GM20000 (cell line): ENCODE measurements around the gene GPATCH11.

Source experiments
- DNase-seq: peaks from one replicate; pipeline ENCODE4 v3.0.0; 2012; ENCODE audit warnings: low spot score
- CTCF ChIP-seq: IDR thresholded peaks from 2 replicates; pipeline ENCODE4 v1.5.1; 2012; ENCODE audit warnings: mild to moderate bottlenecking, control low read depth; ENCODE audit errors: extremely low read depth, missing control alignments

The GPATCH11 gene

GRCh38 chr2:37061013-37061711, 23.2 kb upstream of the GPATCH11 start:
- TF ChIP-seq CTCF: no peak
- no peak for DNase-seq

- no peak for TF ChIP-seq CTCF
- DNase-seq: no peak
Measured at GRCh38 chr2:37061776-37062175, 22.5 kb upstream of the GPATCH11 start.

- no peak for TF ChIP-seq CTCF
Measured at GRCh38 chr2:37068686-37069085, 15.6 kb upstream of the GPATCH11 start.

GRCh38 chr2:37070931-37071330, 13.4 kb upstream of the GPATCH11 start:
- no peak for TF ChIP-seq CTCF
- no peak for DNase-seq

More at GRCh38 chr2:37068686-37069085, 15.6 kb upstream of the GPATCH11 start:
- no peak for DNase-seq

GRCh38 chr2:37080266-37080665, 4.1 kb upstream of the GPATCH11 start:
- DNase-seq: no peak
- TF ChIP-seq CTCF: no peak

- no peak for TF ChIP-seq CTCF
- no peak for DNase-seq
Measured at GRCh38 chr2:37080689-37081088, 3.6 kb upstream of the GPATCH11 start.

- no peak for TF ChIP-seq CTCF
Measured at GRCh38 chr2:37084797-37085196, 479 bp downstream of the GPATCH11 start.

More at GRCh38 chr2:37084797-37085196, 479 bp downstream of the GPATCH11 start:
- DNase-seq: no peak
